Testis (tissue), 3 donors: Measurements from ENCODE around the gene GJA3. TPM values are rescaled to one million over a fixed set of nuclear protein-coding genes. Genes with fewer than 3 reads are reported as not detected.

Experiments used
- DNase-seq: peaks from one replicate; pipeline ENCODE4 v3.0.0-alpha.2; 2019
- H3K27ac ChIP-seq, 2 donors: fragments of 200-600 bp; sonication (generic); one replicate each; pipeline ENCODE4 v1.5.1; 2019
- H3K27me3 ChIP-seq: fragments of 200-600 bp; sonication (generic); one replicate; pipeline ENCODE4 v1.5.1; 2019
- H3K36me3 ChIP-seq: fragments of 200-600 bp; sonication (generic); one replicate; pipeline ENCODE4 v1.5.1; 2017; ENCODE audit warnings: low read depth; ENCODE audit errors: missing control alignments
- H3K4me1 ChIP-seq: fragments of 200-600 bp; sonication (generic); one replicate; pipeline ENCODE4 v1.5.1; 2019
- H3K4me3 ChIP-seq, 2 donors: fragments of 200-600 bp; sonication (generic); one replicate each; pipeline ENCODE4 v1.5.1; 2017 to 2019
- H3K9me3 ChIP-seq: fragments of 200-600 bp; sonication (generic); one replicate; pipeline ENCODE4 v1.5.1; 2017
- POLR2A ChIP-seq: fragments of 450-650 bp; IDR thresholded peaks from one replicate; pipeline ENCODE4 v1.6.1; 2017; ENCODE audit warnings: antibody characterized with exemption, mild to moderate bottlenecking, moderate library complexity
- WGBS, 2 donors: methylation state at CpG; one replicate each; pipeline ENCODE4 v1.1.5; 2018; 5-methylcytosine and 5-hydroxymethylcytosine counted together
- intact Hi-C: fragments of 100-400 bp; cut with DNase I; formaldehyde crosslinking; loops from one replicate; pipeline ENCODE4 v1.15.1; 2023; ENCODE audit warnings: low total_unique reads
- polyA plus RNA-seq: library from polyadenylated mRNA; stranded (reverse); fragments of 350-450 nt; fragmentation: Illumina TruSeq; extraction: RNeasy Lipid Tissue Mini Kit (QIAGEN cat#74804); gene quantifications from one replicate; pipeline ENCODE4 v1.2.3, GENCODE V29; 2014; ENCODE audit warnings: low read depth, low replicate concordance; ENCODE audit not compliant: insufficient read depth
- total RNA-seq, 2 donors: library from RNA; depleted of rRNA; stranded (reverse); fragments of >200 nt; gene quantifications; one replicate each; pipeline ENCODE4 v1.2.3, GENCODE V29; 2016
- TF ChIP-seq, protein P1 (sequence below), 3 experiments: fragments of 450-650 bp in 2 of 3; fragments of 200-600 bp in 1 of 3; sonication (generic) in 1 of 3; IDR thresholded peaks; one replicate each; pipeline ENCODE4 v1.5.1; 2016 to 2019; ENCODE audit warnings: antibody characterized with exemption in 3 of 3, mild to moderate bottlenecking in 2 of 3, moderate library complexity in 1 of 3

Gene GJA3
- total and polyA plus RNA-seq, 3 donors from 2014 or later, result 1.7 to 10.2 (median 5.0) TPM

DNA sequence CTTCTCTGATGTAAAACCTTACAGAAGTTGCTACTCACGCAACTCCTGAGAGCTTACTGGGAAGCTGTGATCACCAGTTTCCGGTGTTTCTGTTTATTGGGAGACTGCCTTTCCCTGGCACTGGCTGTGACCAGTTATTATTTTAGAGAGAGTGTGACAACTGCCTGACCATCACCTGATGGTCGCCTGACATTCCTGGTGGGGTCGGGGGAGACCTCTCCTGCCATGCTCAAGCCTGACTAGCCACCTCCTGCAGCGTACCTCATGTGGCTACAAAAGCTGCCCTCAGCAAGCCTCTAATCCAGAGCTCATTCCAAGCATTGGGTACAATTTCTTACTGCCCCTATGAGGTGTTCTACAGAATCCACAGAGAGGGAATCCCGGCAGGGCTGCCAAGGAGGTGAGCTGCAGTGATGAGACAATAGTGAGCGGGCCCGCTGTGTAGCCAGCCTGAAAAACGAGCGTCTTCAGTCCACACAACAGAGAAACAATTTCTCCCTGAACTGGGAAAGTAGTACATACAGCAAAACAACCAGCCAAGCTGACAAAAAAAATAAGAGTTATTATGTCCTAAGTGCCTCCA is 28.7 kb downstream of the GJA3 start:
- no peak overlapping the region for H3K27ac ChIP-seq
- peaks cover 3% of the 10 kb centered on the region for H3K4me1 ChIP-seq
- no peak for DNase-seq
- H3K9me3 ChIP-seq, result no peaks in the 10 kb centered on the region
- TF ChIP-seq, protein P1, sequence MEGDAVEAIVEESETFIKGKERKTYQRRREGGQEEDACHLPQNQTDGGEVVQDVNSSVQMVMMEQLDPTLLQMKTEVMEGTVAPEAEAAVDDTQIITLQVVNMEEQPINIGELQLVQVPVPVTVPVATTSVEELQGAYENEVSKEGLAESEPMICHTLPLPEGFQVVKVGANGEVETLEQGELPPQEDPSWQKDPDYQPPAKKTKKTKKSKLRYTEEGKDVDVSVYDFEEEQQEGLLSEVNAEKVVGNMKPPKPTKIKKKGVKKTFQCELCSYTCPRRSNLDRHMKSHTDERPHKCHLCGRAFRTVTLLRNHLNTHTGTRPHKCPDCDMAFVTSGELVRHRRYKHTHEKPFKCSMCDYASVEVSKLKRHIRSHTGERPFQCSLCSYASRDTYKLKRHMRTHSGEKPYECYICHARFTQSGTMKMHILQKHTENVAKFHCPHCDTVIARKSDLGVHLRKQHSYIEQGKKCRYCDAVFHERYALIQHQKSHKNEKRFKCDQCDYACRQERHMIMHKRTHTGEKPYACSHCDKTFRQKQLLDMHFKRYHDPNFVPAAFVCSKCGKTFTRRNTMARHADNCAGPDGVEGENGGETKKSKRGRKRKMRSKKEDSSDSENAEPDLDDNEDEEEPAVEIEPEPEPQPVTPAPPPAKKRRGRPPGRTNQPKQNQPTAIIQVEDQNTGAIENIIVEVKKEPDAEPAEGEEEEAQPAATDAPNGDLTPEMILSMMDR (IDR thresholded peaks at IDR 0.05), result no peak
- TF ChIP-seq POLR2A, result no peak
- 89 to 90% methylated on average over 10 of the region's 10 CpGs for WGBS, 2 donors
- no peak overlapping the region for H3K4me3 ChIP-seq
- intact Hi-C loops, result no loop called here
- no peaks in the 10 kb centered on the region for H3K27me3 ChIP-seq
- no peaks in the 10 kb centered on the region for H3K36me3 ChIP-seq

DNA sequence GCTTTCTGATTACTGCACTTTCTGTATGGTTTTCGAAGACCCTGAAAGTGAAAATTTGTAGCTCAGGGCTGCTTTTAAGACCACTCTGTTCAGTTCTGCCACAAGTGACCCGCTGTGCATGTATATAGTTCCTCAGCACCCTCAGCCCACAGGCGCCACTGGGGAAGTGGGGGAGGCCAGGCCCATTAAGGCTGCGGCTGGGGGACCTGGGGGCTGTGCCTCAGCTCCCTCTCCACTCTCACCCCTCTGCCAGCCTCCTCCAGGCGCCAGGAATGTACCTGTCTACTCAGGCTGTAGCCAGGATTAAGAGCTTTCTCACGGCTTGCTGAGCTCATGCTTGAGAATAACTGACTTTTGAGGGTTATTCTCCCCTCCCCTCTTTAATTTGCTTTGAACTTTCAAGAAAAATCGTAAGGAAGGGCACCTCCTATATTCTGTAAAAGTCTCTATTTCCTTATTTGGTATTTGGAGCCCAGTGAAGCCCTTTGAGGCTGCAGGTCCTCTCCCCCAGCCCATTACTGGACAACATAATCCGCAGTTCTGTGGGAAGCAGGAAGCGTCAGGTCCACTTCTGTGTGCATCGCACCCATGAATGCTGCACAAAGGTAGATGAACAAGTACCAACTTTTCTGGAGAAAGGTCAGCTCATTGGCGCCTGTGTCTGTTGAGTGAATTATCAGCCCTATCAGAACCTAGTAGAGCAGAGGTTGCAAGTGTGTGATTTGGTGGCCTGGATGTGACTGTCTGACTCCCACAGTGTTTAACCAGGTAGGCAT is 29.6 kb downstream of the GJA3 start:
- no peak overlapping the region for H3K4me3 ChIP-seq
- intact Hi-C loops, result no loop called here
- H3K36me3 ChIP-seq, result no peaks in the 10 kb centered on the region
- no peak overlapping the region for H3K27ac ChIP-seq
- no peak for DNase-seq
- WGBS, 2 donors, result 55 to 68% methylated on average over 11 of the region's 11 CpGs
- peaks cover 6% of the 10 kb centered on the region for H3K4me1 ChIP-seq
- TF ChIP-seq POLR2A, result no peak
- TF ChIP-seq, protein P1 (IDR thresholded peaks at IDR 0.05), result no peak
- H3K27me3 ChIP-seq, result no peaks in the 10 kb centered on the region
- no peaks in the 10 kb centered on the region for H3K9me3 ChIP-seq

DNA sequence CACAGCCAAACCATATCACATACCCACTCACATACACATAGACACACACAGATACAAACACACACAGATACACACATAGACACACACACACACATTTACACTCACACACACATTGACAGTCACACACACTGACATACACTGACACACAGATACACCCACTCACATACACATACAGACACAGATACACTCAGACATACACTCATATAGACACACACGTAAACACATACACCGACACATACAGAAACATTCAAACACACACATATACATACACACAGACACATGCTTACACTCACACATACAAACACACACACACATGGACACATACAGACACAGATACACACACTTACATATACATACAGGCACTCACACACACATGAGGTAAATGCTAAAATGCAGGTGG is 30.2 kb downstream of the GJA3 start:
- TF ChIP-seq, protein P1 (IDR thresholded peaks at IDR 0.05), result no peak
- no peak for TF ChIP-seq POLR2A
- intact Hi-C loops, result no loop called here
- DNase-seq, result no peak
- H3K9me3 ChIP-seq, result no peaks in the 10 kb centered on the region
- WGBS, 2 donors, result 97% methylated on average over 2 of the region's 2 CpGs
- no peaks in the 10 kb centered on the region for H3K36me3 ChIP-seq
- H3K4me3 ChIP-seq, result no peak overlapping the region
- H3K4me1 ChIP-seq, result peaks cover 6% of the 10 kb centered on the region
- H3K27ac ChIP-seq, result no peak overlapping the region
- no peaks in the 10 kb centered on the region for H3K27me3 ChIP-seq

DNA sequence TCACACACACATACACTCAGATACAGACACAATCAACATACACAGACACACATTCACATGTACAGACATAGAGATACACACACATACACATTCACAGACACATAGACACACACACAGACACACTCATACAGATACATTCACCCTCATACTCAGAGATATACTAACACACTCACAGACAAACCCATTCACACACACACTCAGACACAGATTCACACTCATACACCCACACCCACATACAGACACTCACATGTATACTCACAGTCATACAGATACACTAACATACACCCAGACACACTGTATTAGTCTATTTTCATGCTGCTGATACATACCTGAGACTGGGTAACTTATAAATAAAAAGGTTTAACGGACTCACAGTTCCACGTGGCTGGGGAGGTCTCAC is 30.8 kb downstream of the GJA3 start:
- no peak overlapping the region for H3K4me3 ChIP-seq
- H3K27ac ChIP-seq, result no peak overlapping the region
- H3K4me1 ChIP-seq, result peaks cover 6% of the 10 kb centered on the region
- no peaks in the 10 kb centered on the region for H3K27me3 ChIP-seq
- no peak for TF ChIP-seq POLR2A
- TF ChIP-seq, protein P1 (IDR thresholded peaks at IDR 0.05), result no peak
- 50 to 79% methylated on average over 2 of the region's 2 CpGs for WGBS, 2 donors
- intact Hi-C loops, result no loop called here
- DNase-seq, result no peak
- H3K9me3 ChIP-seq, result no peaks in the 10 kb centered on the region
- no peaks in the 10 kb centered on the region for H3K36me3 ChIP-seq
